Gastroesophageal sphincter (tissue), 3 donors: ENCODE measurements around the gene RNU5D-1.

Experiments
- CTCF ChIP-seq, 4 experiments: fragments of 200-600 bp in 2 of 4; fragments of 450-650 bp in 2 of 4; sonication (generic) in 1 of 4; IDR thresholded peaks; one replicate each; pipeline ENCODE4 v1.5.1; 2017 to 2019; ENCODE audit warnings: antibody characterized with exemption in 4 of 4, mild to moderate bottlenecking in 2 of 4, moderate library complexity in 2 of 4
- POLR2A ChIP-seq, 2 donors: fragments of 450-650 bp; IDR thresholded peaks; one replicate each; pipeline ENCODE4 v1.6.1; 2017; ENCODE audit warnings: antibody characterized with exemption in 2 of 2, mild to moderate bottlenecking in 2 of 2, moderate library complexity in 1 of 2

GRCh38 chr1:44723496-44724295 is 7.3 kb downstream of the RNU5D-1 start:
- TF ChIP-seq POLR2A (IDR thresholded peaks at IDR 0.05), result no peak
- TF ChIP-seq CTCF (IDR thresholded peaks at IDR 0.05), result no peak
